CD14-positive monocyte (primary cell): ENCODE data around the gene DBF4. TPM values are rescaled to one million over a fixed set of nuclear protein-coding genes. Genes with fewer than 3 reads are reported as not detected.

Experiments used
- DNase-seq, 3 donors: peaks; one replicate each; pipeline ENCODE4 v3.0.0-alpha.2; 2011 to 2022
- H2AFZ ChIP-seq: 2 replicates; pipeline ENCODE4 v1.6.0; 2012; ENCODE audit warnings: mild to moderate bottlenecking, low read depth, low read length, inconsistent platforms; ENCODE audit not compliant: insufficient read depth, poor library complexity, severe bottlenecking
- H3K27ac ChIP-seq, 2 donors: 1 replicate in 1 of 2; 2 replicates in 1 of 2; pipeline ENCODE4 v1.5.1; 2012 to 2013; ENCODE audit warnings: low read length in 2 of 2, control low read depth in 1 of 2, inconsistent platforms in 1 of 2, low read depth in 1 of 2, mild to moderate bottlenecking in 1 of 2
- H3K27me3 ChIP-seq, 2 donors: one replicate each; pipeline versions ENCODE4 v1.6.0 to v1.6.1; 2011 to 2013; ENCODE audit warnings: low read length in 2 of 2; ENCODE audit not compliant: control insufficient read depth in 2 of 2, insufficient read depth in 2 of 2
- H3K36me3 ChIP-seq, 2 donors: replicated peaks in 1 of 2; 1 replicate in 1 of 2; 2 replicates in 1 of 2; pipeline versions ENCODE4 v1.5.1 to v1.6.1; 2012 to 2013; ENCODE audit warnings: low read length in 2 of 2, control low read depth in 1 of 2, inconsistent platforms in 1 of 2, mild to moderate bottlenecking in 1 of 2; ENCODE audit not compliant: insufficient read depth in 2 of 2, control insufficient read depth in 1 of 2
- H3K4me1 ChIP-seq, 2 donors: 1 replicate in 1 of 2; 2 replicates in 1 of 2; pipeline versions ENCODE4 v1.5.1 to v1.6.1; 2012 to 2013; ENCODE audit warnings: low read length in 2 of 2, control low read depth in 1 of 2, inconsistent platforms in 1 of 2, mild to moderate bottlenecking in 1 of 2, moderate library complexity in 1 of 2; ENCODE audit not compliant: insufficient read depth in 2 of 2, control insufficient read depth in 1 of 2
- H3K4me2 ChIP-seq: replicated peaks from 2 replicates; pipeline ENCODE3; 2012; ENCODE audit warnings: low read length, moderate library complexity, mild to moderate bottlenecking; ENCODE audit not compliant: poor library complexity, severe bottlenecking; ENCODE audit errors: extremely low read depth
- H3K4me3 ChIP-seq, 3 experiments: fragments of 200-600 bp in 1 of 3; sonication (generic) in 1 of 3; replicated peaks in 1 of 3; 1 replicate in 2 of 3; 2 replicates in 1 of 3; pipeline ENCODE4 v1.5.1; 2011 to 2013; ENCODE audit warnings: low read length in 3 of 3, mild to moderate bottlenecking in 3 of 3, control low read depth in 2 of 3, low read depth in 2 of 3, inconsistent platforms in 1 of 3, moderate library complexity in 1 of 3
- H3K79me2 ChIP-seq: 2 replicates; pipeline ENCODE4 v1.6.0; 2012; ENCODE audit warnings: mild to moderate bottlenecking, control low read depth, inconsistent platforms, low read length, moderate library complexity; ENCODE audit not compliant: insufficient read depth
- H3K9ac ChIP-seq: 2 replicates; pipeline ENCODE4 v1.6.0; 2017; ENCODE audit warnings: low read length, mild to moderate bottlenecking; ENCODE audit not compliant: insufficient read depth, poor library complexity, severe bottlenecking
- H3K9me3 ChIP-seq, 2 donors: replicated peaks in 1 of 2; 1 replicate in 1 of 2; 2 replicates in 1 of 2; pipeline versions ENCODE4 v1.5.1 to v1.6.1; 2012 to 2013; ENCODE audit warnings: low read length in 2 of 2, control low read depth in 1 of 2; ENCODE audit not compliant: control insufficient read depth in 1 of 2, insufficient read depth in 1 of 2
- H4K20me1 ChIP-seq: 2 replicates; pipeline ENCODE4 v1.6.0; 2012; ENCODE audit warnings: mild to moderate bottlenecking, low read length, control low read depth, moderate library complexity; ENCODE audit not compliant: insufficient read depth
- H3K27ac Mint-ChIP-seq, 7 donors: one replicate each; pipeline ENCODE4 v1.8.0; 2020; ENCODE audit warnings: mild to moderate bottlenecking in 7 of 7, mixed read lengths in 7 of 7, moderate library complexity in 6 of 7, inconsistent platforms in 2 of 7
- H3K27me3 Mint-ChIP-seq, 3 donors: one replicate each; pipeline ENCODE4 v1.8.0; 2021 to 2022; ENCODE audit warnings: low read depth in 3 of 3, mild to moderate bottlenecking in 3 of 3, mixed read lengths in 3 of 3, moderate library complexity in 3 of 3, inconsistent platforms in 1 of 3
- H3K36me3 Mint-ChIP-seq, 2 donors: one replicate each; pipeline ENCODE4 v1.8.0; 2020; ENCODE audit warnings: mixed read lengths in 2 of 2, inconsistent platforms in 1 of 2, mild to moderate bottlenecking in 1 of 2
- H3K4me1 Mint-ChIP-seq: one replicate; pipeline ENCODE4 v1.8.0; 2020; ENCODE audit warnings: mild to moderate bottlenecking, mixed read lengths
- H3K4me3 Mint-ChIP-seq, 2 donors: one replicate each; pipeline ENCODE4 v1.8.0; 2020; ENCODE audit warnings: mild to moderate bottlenecking in 2 of 2, mixed read lengths in 2 of 2, moderate library complexity in 1 of 2
- H3K9me3 Mint-ChIP-seq, 7 donors: one replicate each; pipeline ENCODE4 v1.8.0; 2020 to 2022; ENCODE audit warnings: mixed read lengths in 7 of 7, mild to moderate bottlenecking in 6 of 7, moderate library complexity in 6 of 7, inconsistent platforms in 2 of 7
- WGBS: methylation state at CpG from one replicate; pipeline ENCODE4 v1.1.5; 2013; ENCODE audit warnings: missing lambda C conversion rate; ENCODE audit not compliant: insufficient coverage; 5-methylcytosine and 5-hydroxymethylcytosine counted together
- intact Hi-C, 2 donors: fragments of 100-400 bp; cut with micrococcal nuclease; formaldehyde crosslinking; loops; one replicate each; pipeline versions ENCODE4 v1.15.0 to v1.15.1; 2023
- polyA plus RNA-seq, 3 donors: library from polyadenylated mRNA; depleted of rRNA in 1 of 3; unstranded in 2 of 3; stranded (reverse) in 1 of 3; fragments of 300-500 nt in 2 of 3; fragments of >200 nt in 1 of 3; fragmentation: Illumina TruSeq in 2 of 3; gene quantifications; 1 replicate in 2 of 3; 2 replicates in 1 of 3; pipeline ENCODE4 v1.2.3, GENCODE V29; 2012 to 2021
- TF ChIP-seq, protein P1 (sequence below): fragments of 200-600 bp; IDR thresholded peaks from one replicate; pipeline ENCODE4 v1.8.0; 2022; ENCODE audit warnings: antibody characterized with exemption, mild to moderate bottlenecking

The DBF4 gene
- polyA plus RNA-seq, 3 donors, result 2.6 to 7.3 (median 6.7) TPM

DNA sequence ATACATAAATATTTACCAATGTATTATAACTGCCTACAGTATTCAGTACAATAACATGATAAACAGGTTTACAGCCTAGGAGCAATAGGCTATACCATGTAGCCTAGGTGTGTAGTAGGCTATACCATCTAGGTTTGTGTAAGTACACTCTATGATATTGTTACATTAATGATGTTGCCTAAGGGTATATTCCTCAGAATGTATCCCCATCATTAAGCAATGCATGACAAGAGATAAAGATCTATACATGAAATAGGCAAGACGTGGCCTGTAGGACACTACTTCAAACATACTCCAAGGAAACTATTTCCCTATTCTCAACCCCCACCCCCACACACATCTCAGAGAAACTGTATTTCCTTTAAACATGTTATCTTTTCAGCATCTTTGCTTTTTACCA, 42.4 kb downstream of the DBF4 start:
- H3K9me3 Mint-ChIP-seq, result peaks cover 0 to 3% (median 0%) of the 10 kb centered on the region in 7 donors
- Histone ChIP-seq H3K4me1 (no peaks in the 10 kb centered on the region), H3K9me3 (no peaks in the 10 kb centered on the region), H2AFZ (no peak overlapping the region), H3K27ac (no peak overlapping the region), H4K20me1 (no peaks in the 10 kb centered on the region), H3K4me3 (no peak overlapping the region), H3K27me3 (no peaks in the 10 kb centered on the region), H3K9ac (no peak overlapping the region), H3K36me3 (no peaks in the 10 kb centered on the region), H3K79me2 (no peaks in the 10 kb centered on the region), H3K4me2 (no peak overlapping the region)
- intact Hi-C loops, result no loop called here
- H3K4me3 Mint-ChIP-seq, result no peak overlapping the region
- no peaks in the 10 kb centered on the region for H3K36me3 Mint-ChIP-seq
- no peak overlapping the region for H3K27ac Mint-ChIP-seq
- H3K27me3 Mint-ChIP-seq, result peaks cover 2% of the 10 kb centered on the region in 3 donors
- TF ChIP-seq, protein P1, sequence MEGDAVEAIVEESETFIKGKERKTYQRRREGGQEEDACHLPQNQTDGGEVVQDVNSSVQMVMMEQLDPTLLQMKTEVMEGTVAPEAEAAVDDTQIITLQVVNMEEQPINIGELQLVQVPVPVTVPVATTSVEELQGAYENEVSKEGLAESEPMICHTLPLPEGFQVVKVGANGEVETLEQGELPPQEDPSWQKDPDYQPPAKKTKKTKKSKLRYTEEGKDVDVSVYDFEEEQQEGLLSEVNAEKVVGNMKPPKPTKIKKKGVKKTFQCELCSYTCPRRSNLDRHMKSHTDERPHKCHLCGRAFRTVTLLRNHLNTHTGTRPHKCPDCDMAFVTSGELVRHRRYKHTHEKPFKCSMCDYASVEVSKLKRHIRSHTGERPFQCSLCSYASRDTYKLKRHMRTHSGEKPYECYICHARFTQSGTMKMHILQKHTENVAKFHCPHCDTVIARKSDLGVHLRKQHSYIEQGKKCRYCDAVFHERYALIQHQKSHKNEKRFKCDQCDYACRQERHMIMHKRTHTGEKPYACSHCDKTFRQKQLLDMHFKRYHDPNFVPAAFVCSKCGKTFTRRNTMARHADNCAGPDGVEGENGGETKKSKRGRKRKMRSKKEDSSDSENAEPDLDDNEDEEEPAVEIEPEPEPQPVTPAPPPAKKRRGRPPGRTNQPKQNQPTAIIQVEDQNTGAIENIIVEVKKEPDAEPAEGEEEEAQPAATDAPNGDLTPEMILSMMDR, result no peak
- no peaks in the 10 kb centered on the region for H3K4me1 Mint-ChIP-seq
- DNase-seq, result no peak
- 20% methylated on average over 1 of the region's 1 CpG for WGBS

DNA sequence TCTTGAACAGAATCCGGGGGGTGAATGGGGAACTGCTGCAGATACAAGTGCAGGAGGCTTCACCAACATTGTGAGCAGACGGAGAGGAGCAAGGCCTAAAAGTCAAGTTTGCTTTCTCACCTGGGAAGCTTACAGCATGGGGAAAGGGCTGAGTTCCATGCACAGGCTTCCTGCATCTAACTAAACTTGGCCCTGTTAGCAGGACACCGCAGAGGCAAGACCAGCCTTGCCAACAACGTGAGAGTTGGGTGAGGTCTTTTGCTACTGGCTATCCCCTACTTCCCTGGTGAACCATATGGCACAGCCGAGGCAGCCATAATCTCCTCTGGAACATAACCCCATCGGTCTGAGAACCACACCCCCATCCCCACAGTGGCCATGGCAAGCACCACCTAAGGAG, 43.6 kb downstream of the DBF4 start:
- Mint-ChIP-seq H3K27ac (no peak overlapping the region), H3K9me3 (peaks cover 0 to 3% (median 0%) of the 10 kb centered on the region in 7 donors), H3K27me3 (peaks cover 2% of the 10 kb centered on the region in 3 donors), H3K4me3 (no peak overlapping the region), H3K36me3 (no peaks in the 10 kb centered on the region), H3K4me1 (no peaks in the 10 kb centered on the region)
- no peaks in the 10 kb centered on the region for H4K20me1 ChIP-seq
- H3K36me3 ChIP-seq, result no peaks in the 10 kb centered on the region
- H2AFZ ChIP-seq, result peak overlapping the region; percentile 13
- H3K79me2 ChIP-seq, result no peaks in the 10 kb centered on the region
- no peak for DNase-seq
- H3K4me3 ChIP-seq, result no peak overlapping the region
- H3K9ac ChIP-seq, result no peak overlapping the region
- no peak overlapping the region for H3K27ac ChIP-seq
- no peak overlapping the region for H3K4me2 ChIP-seq
- TF ChIP-seq, protein P1, result no peak
- intact Hi-C loops, result no loop called here
- H3K9me3 ChIP-seq, result no peaks in the 10 kb centered on the region
- 95% methylated on average over 6 of the region's 6 CpGs for WGBS
- H3K4me1 ChIP-seq, result no peaks in the 10 kb centered on the region
- H3K27me3 ChIP-seq, result no peaks in the 10 kb centered on the region
